Measurements from ENCODE around the gene ETF1.

DNA sequence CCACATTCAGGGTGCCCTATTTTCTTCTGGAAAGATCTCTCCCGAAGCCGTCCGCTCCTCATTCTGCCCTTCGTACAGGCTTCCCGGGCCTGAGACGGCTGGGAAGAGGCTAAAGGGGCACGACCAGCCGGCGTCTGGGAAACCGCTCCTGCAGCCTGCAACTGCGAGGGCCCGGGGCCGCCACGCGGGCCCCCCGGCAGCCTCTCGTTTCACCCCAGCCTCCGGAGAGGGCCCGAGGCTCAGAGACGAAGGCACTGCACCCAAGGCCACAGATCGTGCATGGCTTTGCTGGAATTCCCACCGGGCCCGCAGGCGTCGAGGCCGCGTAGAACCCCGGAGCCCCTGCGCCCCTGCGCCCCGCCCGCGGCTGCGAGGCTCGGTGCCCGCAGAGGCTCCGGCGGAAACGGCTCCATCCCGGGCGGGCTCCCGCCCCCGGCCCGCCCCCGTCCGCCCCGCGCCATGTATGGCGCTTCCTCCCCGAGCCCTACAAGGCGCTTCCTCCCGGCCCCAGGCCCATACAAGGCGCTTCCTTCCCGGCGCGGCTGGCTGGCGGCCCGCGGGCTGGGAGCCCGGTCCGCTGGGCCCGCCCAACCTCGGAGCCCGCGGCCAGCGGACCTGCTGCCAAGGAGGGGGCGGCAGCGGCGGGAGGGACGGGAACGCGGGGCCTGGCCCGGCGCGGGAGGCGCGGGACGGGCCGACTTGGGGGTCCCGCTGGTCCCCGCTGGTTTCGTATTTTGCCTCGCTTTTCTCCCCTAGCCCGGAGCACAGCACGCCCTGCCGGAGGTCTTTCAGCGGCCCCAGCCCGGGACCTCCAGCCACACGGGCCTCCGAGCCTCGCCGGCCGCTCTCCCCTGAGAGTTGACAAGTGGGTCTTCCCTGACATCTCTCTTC lies 51.1 kb downstream of the ETF1 start:
- TF ChIP-seq, protein P1, sequence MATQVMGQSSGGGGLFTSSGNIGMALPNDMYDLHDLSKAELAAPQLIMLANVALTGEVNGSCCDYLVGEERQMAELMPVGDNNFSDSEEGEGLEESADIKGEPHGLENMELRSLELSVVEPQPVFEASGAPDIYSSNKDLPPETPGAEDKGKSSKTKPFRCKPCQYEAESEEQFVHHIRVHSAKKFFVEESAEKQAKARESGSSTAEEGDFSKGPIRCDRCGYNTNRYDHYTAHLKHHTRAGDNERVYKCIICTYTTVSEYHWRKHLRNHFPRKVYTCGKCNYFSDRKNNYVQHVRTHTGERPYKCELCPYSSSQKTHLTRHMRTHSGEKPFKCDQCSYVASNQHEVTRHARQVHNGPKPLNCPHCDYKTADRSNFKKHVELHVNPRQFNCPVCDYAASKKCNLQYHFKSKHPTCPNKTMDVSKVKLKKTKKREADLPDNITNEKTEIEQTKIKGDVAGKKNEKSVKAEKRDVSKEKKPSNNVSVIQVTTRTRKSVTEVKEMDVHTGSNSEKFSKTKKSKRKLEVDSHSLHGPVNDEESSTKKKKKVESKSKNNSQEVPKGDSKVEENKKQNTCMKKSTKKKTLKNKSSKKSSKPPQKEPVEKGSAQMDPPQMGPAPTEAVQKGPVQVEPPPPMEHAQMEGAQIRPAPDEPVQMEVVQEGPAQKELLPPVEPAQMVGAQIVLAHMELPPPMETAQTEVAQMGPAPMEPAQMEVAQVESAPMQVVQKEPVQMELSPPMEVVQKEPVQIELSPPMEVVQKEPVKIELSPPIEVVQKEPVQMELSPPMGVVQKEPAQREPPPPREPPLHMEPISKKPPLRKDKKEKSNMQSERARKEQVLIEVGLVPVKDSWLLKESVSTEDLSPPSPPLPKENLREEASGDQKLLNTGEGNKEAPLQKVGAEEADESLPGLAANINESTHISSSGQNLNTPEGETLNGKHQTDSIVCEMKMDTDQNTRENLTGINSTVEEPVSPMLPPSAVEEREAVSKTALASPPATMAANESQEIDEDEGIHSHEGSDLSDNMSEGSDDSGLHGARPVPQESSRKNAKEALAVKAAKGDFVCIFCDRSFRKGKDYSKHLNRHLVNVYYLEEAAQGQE (IDR thresholded peaks at IDR 0.05; ENCODE audit: low read depth) = no peak
- TF ChIP-seq MAX (IDR thresholded peaks at IDR 0.05) = peak; percentile 82
- TF ChIP-seq CREB1 (IDR thresholded peaks at IDR 0.05; ENCODE audit: low read depth) = no peak
- TF ChIP-seq RAD21 (IDR thresholded peaks at IDR 0.05; ENCODE audit: low read depth) = no peak
- TF ChIP-seq EP300 (IDR thresholded peaks at IDR 0.05; ENCODE audit: borderline replicate concordance) = no peak
- TF ChIP-seq, protein P2, sequence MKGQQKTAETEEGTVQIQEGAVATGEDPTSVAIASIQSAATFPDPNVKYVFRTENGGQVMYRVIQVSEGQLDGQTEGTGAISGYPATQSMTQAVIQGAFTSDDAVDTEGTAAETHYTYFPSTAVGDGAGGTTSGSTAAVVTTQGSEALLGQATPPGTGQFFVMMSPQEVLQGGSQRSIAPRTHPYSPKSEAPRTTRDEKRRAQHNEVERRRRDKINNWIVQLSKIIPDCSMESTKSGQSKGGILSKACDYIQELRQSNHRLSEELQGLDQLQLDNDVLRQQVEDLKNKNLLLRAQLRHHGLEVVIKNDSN (IDR thresholded peaks at IDR 0.05) = no peak
